Nephron progenitor cell (in vitro differentiated cells): ENCODE measurements around the gene ABCC8.

Source experiments
- DNase-seq: peaks from one replicate; pipeline ENCODE4 v3.0.0; 2021
- H3K27ac Mint-ChIP-seq: 2 replicates; pipeline ENCODE4 v1.8.0; 2021; ENCODE audit warnings: mild to moderate bottlenecking, moderate library complexity, mixed read lengths
- H3K27me3 Mint-ChIP-seq: 2 replicates; pipeline ENCODE4 v1.8.0; 2021; ENCODE audit warnings: mild to moderate bottlenecking, low read depth, mixed read lengths; ENCODE audit not compliant: poor library complexity
- H3K36me3 Mint-ChIP-seq: 2 replicates; pipeline ENCODE4 v1.8.0; 2021; ENCODE audit warnings: low read depth, mixed read lengths
- H3K4me1 Mint-ChIP-seq: 2 replicates; pipeline ENCODE4 v1.8.0; 2021; ENCODE audit warnings: mixed read lengths
- H3K4me3 Mint-ChIP-seq: 2 replicates; pipeline ENCODE4 v1.8.0; 2021; ENCODE audit warnings: mild to moderate bottlenecking, moderate library complexity, mixed read lengths
- H3K9me3 Mint-ChIP-seq: 2 replicates; pipeline ENCODE4 v1.8.0; 2021; ENCODE audit warnings: mild to moderate bottlenecking, moderate library complexity, mixed read lengths
- TF ChIP-seq, protein P1 (sequence below): fragments of 200-600 bp; sonication (generic); IDR thresholded peaks from 2 replicates; pipeline ENCODE4 v1.5.0; 2021; ENCODE audit warnings: antibody characterized with exemption

ABCC8 gene

DNA sequence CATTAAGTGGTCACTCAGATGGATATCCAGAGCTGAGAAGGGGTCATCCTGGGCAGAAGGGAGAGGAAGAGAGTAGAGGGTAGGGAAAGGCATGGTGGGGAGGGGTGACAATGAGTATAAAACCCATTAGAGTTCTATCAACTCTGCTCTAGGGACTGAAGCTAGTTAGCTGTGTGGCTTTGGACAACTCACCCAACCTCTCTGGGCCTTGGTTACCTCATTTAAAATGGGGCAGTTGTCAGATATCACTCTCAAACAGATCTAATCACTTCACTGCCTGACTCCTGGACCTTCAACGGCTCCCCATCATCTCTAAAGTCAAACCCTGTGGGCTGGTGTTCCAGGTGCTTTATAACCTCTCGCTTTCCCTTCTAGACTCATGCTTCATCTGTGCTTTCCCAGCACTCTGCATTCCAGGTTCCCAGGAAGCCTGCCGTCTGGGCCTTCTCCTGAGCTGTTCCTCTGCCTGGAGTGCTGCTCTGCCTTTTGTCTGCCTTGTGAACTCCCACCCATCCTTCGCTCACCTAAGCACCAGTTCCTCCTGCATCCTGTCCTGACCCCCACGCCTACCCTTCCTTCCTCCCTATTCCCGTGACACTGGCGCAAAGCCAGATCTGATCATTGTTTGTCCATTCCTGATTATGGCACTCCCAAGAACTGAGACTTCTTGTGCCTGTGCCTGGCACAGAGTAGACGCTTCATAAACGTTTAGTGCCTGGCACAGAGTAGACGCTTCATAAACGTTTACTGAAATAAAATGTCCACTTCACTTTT lies 65.9 kb downstream of the ABCC8 start:
- Mint-ChIP-seq H3K36me3 (no peaks in the 10 kb centered on the region), H3K4me3 (no peak overlapping the region), H3K9me3 (no peaks in the 10 kb centered on the region), H3K4me1 (peaks cover 18% of the 10 kb centered on the region), H3K27me3 (peaks cover 13% of the 10 kb centered on the region), H3K27ac (peak overlapping the region; percentile 32)
- no peak for DNase-seq
- TF ChIP-seq, protein P1, sequence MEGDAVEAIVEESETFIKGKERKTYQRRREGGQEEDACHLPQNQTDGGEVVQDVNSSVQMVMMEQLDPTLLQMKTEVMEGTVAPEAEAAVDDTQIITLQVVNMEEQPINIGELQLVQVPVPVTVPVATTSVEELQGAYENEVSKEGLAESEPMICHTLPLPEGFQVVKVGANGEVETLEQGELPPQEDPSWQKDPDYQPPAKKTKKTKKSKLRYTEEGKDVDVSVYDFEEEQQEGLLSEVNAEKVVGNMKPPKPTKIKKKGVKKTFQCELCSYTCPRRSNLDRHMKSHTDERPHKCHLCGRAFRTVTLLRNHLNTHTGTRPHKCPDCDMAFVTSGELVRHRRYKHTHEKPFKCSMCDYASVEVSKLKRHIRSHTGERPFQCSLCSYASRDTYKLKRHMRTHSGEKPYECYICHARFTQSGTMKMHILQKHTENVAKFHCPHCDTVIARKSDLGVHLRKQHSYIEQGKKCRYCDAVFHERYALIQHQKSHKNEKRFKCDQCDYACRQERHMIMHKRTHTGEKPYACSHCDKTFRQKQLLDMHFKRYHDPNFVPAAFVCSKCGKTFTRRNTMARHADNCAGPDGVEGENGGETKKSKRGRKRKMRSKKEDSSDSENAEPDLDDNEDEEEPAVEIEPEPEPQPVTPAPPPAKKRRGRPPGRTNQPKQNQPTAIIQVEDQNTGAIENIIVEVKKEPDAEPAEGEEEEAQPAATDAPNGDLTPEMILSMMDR = no peak

DNA sequence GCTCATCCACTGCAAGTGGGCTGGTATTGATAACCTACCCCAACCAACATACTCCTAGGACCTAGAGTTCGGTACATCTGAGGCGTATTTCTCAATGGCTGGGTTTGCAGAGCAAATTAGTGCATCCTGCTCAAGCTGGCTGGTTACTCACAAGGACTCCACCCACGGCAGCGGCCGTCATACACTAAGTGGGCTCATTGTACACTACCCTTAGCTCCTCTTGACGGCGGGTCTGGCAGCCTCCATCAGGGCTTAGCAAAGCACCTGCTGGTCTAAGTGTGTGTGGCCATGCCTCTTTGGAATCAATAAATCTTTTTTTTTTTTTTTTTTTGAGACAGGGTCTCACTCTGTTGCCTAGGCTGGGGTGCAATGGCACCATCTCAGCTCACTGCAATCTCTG lies 68.0 kb downstream of the ABCC8 start:
- H3K9me3 Mint-ChIP-seq = no peaks in the 10 kb centered on the region
- H3K27me3 Mint-ChIP-seq = peaks cover 17% of the 10 kb centered on the region
- no peak overlapping the region for H3K27ac Mint-ChIP-seq
- peaks cover 28% of the 10 kb centered on the region for H3K4me1 Mint-ChIP-seq
- TF ChIP-seq, protein P1 = no peak
- H3K4me3 Mint-ChIP-seq = no peak overlapping the region
- no peak for DNase-seq
- H3K36me3 Mint-ChIP-seq = no peaks in the 10 kb centered on the region

DNA sequence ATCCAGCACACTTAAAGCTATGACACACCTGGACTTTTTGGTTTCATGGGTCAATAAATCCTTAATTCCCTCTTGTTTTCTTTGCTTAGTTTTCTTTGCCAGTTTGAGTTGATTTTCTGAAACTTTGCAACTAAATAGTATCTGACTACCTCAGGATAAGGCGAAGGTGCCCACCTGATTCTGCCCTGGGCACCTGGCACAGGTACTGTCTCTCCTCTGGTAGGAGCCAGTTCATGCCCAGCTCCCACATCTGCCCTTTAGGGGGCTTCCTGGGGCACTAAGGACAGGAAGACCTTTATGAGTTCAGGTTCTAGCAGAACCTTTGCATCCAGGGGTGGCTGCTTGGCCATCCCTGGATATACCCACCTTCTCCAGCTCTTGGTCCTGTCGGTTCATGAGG lies 68.6 kb downstream of the ABCC8 start:
- Mint-ChIP-seq H3K36me3 (no peaks in the 10 kb centered on the region), H3K4me1 (peaks cover 28% of the 10 kb centered on the region), H3K9me3 (no peaks in the 10 kb centered on the region), H3K27ac (no peak overlapping the region), H3K27me3 (peaks cover 17% of the 10 kb centered on the region), H3K4me3 (no peak overlapping the region)
- DNase-seq = no peak
- TF ChIP-seq, protein P1 = no peak

DNA sequence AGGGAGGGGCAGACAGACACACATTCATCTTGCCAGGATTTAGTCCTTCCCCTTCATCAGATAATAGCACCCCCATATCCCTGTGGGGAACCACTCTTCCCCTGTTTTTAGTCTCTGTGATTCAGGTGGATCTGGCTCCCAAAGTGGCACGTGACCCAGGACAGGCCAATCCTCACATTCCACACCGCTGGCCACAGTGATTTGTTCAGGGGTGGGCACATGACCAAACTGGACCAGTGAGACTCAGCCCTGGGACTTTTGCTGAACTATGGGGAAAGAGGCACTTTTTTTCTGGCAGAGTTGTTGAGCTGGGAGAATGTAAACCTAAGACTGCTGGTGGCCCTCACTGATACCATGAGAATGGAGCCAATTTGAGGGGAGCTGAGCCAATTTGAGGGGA lies 69.1 kb downstream of the ABCC8 start:
- H3K36me3 Mint-ChIP-seq = no peaks in the 10 kb centered on the region
- H3K4me3 Mint-ChIP-seq = no peak overlapping the region
- no peak overlapping the region for H3K27ac Mint-ChIP-seq
- H3K27me3 Mint-ChIP-seq = peaks cover 17% of the 10 kb centered on the region
- DNase-seq = no peak
- H3K9me3 Mint-ChIP-seq = no peaks in the 10 kb centered on the region
- TF ChIP-seq, protein P1 = no peak
- peaks cover 24% of the 10 kb centered on the region for H3K4me1 Mint-ChIP-seq

DNA sequence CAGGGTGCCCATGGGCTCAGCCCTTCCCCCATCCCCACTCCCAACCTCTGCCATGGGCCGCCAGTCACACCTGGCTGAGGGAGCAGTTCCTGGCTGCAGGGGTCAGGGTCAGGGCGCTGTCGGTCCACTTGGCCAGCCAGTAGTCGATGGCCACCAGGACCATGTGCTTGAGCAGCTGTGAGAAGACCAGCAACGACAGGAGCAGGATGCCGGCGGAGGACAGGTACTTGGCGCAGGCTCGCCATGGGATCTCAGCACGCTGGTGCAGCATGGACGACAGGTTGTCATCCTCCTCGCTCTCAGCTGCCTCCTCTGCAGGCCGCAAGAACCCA lies 69.9 kb downstream of the ABCC8 start:
- no peak for DNase-seq
- Mint-ChIP-seq H3K4me1 (peaks cover 24% of the 10 kb centered on the region), H3K27ac (no peak overlapping the region), H3K4me3 (no peak overlapping the region), H3K36me3 (no peaks in the 10 kb centered on the region), H3K27me3 (peaks cover 23% of the 10 kb centered on the region), H3K9me3 (no peaks in the 10 kb centered on the region)
- TF ChIP-seq, protein P1 = no peak

DNA sequence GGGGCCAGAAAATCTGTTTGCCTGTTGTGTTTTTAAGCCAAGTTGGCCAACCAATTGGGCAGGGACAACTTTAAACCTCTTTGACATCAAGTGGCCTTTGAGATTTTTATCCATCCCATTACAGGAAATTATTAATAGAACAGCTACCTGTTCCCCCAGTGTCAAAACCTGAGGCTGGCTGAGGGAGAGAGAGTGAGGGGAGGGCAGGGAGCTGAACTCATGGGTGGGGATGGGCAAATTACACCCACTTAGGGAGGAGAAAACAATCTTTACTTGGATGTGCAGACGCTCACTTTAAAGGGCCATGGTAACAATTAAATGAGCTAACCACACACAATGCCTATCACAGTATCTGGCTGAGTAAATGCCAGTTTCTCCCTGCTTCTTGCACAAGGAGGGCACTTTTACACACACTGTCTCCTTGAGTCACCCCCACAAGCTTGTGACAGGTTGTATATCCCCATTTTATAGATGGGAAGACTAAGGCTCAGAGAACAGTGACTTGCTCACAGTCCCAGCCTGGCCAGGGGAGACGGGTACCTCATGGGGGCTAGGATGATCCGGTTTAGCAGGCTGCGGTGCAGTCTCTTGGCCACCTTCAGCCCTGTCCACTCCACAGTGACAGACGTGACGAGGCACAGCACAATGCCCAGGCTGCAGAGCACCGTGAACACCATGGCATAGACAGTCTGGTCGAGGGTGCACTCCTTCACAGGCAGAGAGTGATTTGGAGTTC lies 70.4 kb downstream of the ABCC8 start:
- no peak for DNase-seq
- Mint-ChIP-seq H3K4me1 (peaks cover 24% of the 10 kb centered on the region), H3K27ac (peak overlapping the region; percentile 89), H3K9me3 (no peaks in the 10 kb centered on the region), H3K36me3 (no peaks in the 10 kb centered on the region), H3K4me3 (no peak overlapping the region), H3K27me3 (peaks cover 18% of the 10 kb centered on the region)
- TF ChIP-seq, protein P1 = no peak
